Aorta (tissue), 5 donors: Measurements from ENCODE around the gene SORBS2. TPM values are rescaled to one million over a fixed set of nuclear protein-coding genes. Genes with fewer than 3 reads are reported as not detected.
A peak's percentile ranks its signal among the peaks of the same experiment; 100 is the strongest.
"Not testable (repeated sequence)": the region's sequence is repeated elsewhere in the genome, so short reads cannot be mapped to it uniquely, and the experiment has no call there.

Experiments
- ATAC-seq: fragments of 200-7000 bp; cut with Tn5 transposase; one replicate; pipeline ENCODE4 v1.9.1; 2022; ENCODE audit warnings: moderate library complexity; ENCODE audit not compliant: low FRiP score
- DNase-seq, 2 donors: peaks; one replicate each; pipeline ENCODE4 v3.0.0-alpha.2; 2020
- H3K27ac ChIP-seq, 2 donors: one replicate each; pipeline ENCODE4 v1.5.1; 2013; ENCODE audit warnings: low read length in 2 of 2, mild to moderate bottlenecking in 2 of 2, moderate library complexity in 2 of 2, control low read depth in 1 of 2, inconsistent platforms in 1 of 2, low read depth in 1 of 2
- H3K27me3 ChIP-seq, 2 donors: one replicate each; pipeline ENCODE4 v1.6.1; 2013; ENCODE audit warnings: control low read depth in 1 of 2, low read length in 1 of 2, mild to moderate bottlenecking in 1 of 2, moderate library complexity in 1 of 2; ENCODE audit not compliant: insufficient read depth in 2 of 2, control insufficient read depth in 1 of 2
- H3K36me3 ChIP-seq, 2 donors: one replicate each; pipeline ENCODE4 v1.6.1; 2013; ENCODE audit warnings: control low read depth in 1 of 2, low read length in 1 of 2, mild to moderate bottlenecking in 1 of 2; ENCODE audit not compliant: insufficient read depth in 2 of 2, control insufficient read depth in 1 of 2
- H3K4me1 ChIP-seq, 2 donors: one replicate each; pipeline ENCODE4 v1.6.1; 2013; ENCODE audit warnings: low read length in 2 of 2, control low read depth in 1 of 2, mild to moderate bottlenecking in 1 of 2, moderate library complexity in 1 of 2; ENCODE audit not compliant: insufficient read depth in 2 of 2, control insufficient read depth in 1 of 2
- H3K4me3 ChIP-seq, 2 donors: one replicate each; pipeline ENCODE4 v1.5.1; 2013; ENCODE audit warnings: low read length in 2 of 2, control low read depth in 1 of 2, mild to moderate bottlenecking in 1 of 2
- H3K9me3 ChIP-seq: one replicate; pipeline ENCODE4 v1.6.1; 2013; ENCODE audit warnings: mild to moderate bottlenecking, low read length; ENCODE audit not compliant: control insufficient read depth
- WGBS, 2 donors: extraction: QIAGEN DNeasy Blood & Tissue Kit; methylation state at CpG; one replicate each; pipeline ENCODE4 v1.1.7; 2013; 5-methylcytosine and 5-hydroxymethylcytosine counted together
- intact Hi-C, 2 donors: fragments of 100-400 bp; cut with DNase I; formaldehyde crosslinking; loops; one replicate each; pipeline versions ENCODE4 v1.14.2 to v1.15.0; 2022
- polyA plus RNA-seq, 2 donors: library from polyadenylated mRNA; stranded (reverse); fragments of 200-250 nt; gene quantifications; one replicate each; pipeline ENCODE4 v1.2.3, GENCODE V29; 2013
- total RNA-seq, 2 donors: library from RNA; stranded (reverse); fragmentation: NEBNext Ultra II Directional; extraction: Animal tissue kit (Norgen Biotek cat#: 25700); gene quantifications; one replicate each; pipeline ENCODE4 v1.2.1, GENCODE V29; 2021
- donor health status: healthy with polysubstance abuse.
- donor health status: Bipolar disorder and iron deficiency.
- donor health status: DM: no; HTN: no; CAD: no.
- donor health status: DM: no; HTN: no; CAD: no.
- donor health status: DM: yes; HTN: yes; CAD: no.

Gene SORBS2
- total and polyA plus RNA-seq, 4 donors, result 111 to 696 (median 246) TPM

DNA sequence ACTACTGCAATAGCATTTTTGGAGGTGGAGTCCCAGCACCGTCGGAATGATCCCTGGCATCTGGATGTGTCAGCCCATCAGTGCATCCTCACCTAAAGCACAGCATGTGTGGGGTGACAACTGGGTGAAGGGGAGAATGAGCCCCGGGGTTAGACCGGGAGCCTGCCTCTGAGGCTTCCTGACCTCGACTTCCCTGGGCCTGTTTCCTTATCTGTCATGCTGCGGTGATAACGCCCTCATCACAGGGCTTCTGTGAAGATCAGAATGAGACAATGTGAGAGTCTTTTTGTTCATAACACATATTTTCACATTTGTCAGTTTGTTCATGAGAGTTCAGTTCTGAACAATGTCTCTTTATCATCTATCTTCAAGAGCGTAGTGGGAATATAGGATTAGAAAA is 245.6 kb downstream of the SORBS2 start:
- intact Hi-C loops, result loop anchor here in 1 of 2 donors (5.0 kb wide), 1 partner anchor 34 kb away; no protein-coding TSS in a partner anchor
- Histone ChIP-seq H3K27ac (peak overlapping the region; percentile 98 to 99), H3K27me3 (no peaks in the 10 kb centered on the region), H3K9me3 (no peaks in the 10 kb centered on the region), H3K4me1 (peaks cover 5 to 9% of the 10 kb centered on the region in 2 donors), H3K4me3 (no peak overlapping the region), H3K36me3 (no peaks in the 10 kb centered on the region)
- peak; percentile 17 for ATAC-seq
- WGBS, 2 donors, result 6 to 9% methylated on average over 8 of the region's 8 CpGs
- DNase-seq, result no peak

DNA sequence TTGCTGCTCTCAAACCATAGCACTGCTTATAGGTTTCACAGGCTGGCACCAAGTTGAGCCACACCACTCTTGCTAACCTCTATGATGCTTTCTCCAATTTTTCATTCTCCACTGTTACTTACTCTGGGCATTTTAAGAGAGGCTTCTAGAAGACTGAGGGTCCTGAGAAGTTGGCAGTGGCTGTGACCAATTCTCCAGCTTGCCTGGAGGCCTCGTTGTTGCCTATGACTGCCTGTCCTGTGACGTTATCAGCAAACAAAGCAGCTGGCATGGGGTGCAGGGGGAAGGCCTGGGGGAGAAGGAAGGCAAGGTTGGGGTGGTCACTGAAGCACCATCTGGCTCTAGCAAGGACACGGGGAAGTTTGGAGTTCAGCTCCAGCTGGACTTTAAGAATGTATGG is 246.3 kb downstream of the SORBS2 start:
- WGBS, 2 donors, result 36 to 51% methylated on average over 3 of the region's 3 CpGs
- no peak for ATAC-seq
- no peak overlapping the region for H3K4me3 ChIP-seq
- H3K4me1 ChIP-seq, result peaks cover 5 to 9% of the 10 kb centered on the region in 2 donors
- H3K27me3 ChIP-seq, result no peaks in the 10 kb centered on the region
- no peaks in the 10 kb centered on the region for H3K9me3 ChIP-seq
- peak overlapping the region; percentile 61 to 99 for H3K27ac ChIP-seq
- intact Hi-C loops, result loop anchor here in 1 of 2 donors (5.0 kb wide), 1 partner anchor 33 kb away; no protein-coding TSS in a partner anchor
- no peak for DNase-seq
- H3K36me3 ChIP-seq, result no peaks in the 10 kb centered on the region

DNA sequence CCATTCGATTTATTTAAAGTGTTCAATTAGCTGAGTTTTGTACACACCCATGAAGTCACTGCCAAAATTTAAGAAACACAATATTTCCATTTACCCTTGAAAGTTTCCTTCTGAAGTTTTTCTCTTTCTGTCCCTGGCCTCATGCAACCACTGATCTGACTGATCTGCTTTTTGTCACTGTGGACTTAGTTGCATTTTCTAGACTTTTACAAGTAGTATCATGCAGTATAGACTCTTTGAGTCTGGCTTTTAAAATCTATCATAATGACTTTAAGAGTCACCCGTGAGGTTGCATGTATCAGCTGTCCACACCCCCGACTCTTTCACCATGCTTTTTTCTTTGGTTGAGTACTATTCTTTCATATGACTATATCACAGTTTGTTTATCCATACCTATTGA is 247.6 kb downstream of the SORBS2 start:
- WGBS, 2 donors, result 75 to 77% methylated on average over 3 of the region's 3 CpGs
- Histone ChIP-seq H3K4me3 (no peak overlapping the region), H3K27me3 (no peaks in the 10 kb centered on the region), H3K27ac (no peak overlapping the region), H3K9me3 (no peaks in the 10 kb centered on the region), H3K36me3 (no peaks in the 10 kb centered on the region), H3K4me1 (peaks cover 5 to 11% of the 10 kb centered on the region in 2 donors)
- intact Hi-C loops, result no loop called here
- ATAC-seq (no peak), DNase-seq (no peak)

DNA sequence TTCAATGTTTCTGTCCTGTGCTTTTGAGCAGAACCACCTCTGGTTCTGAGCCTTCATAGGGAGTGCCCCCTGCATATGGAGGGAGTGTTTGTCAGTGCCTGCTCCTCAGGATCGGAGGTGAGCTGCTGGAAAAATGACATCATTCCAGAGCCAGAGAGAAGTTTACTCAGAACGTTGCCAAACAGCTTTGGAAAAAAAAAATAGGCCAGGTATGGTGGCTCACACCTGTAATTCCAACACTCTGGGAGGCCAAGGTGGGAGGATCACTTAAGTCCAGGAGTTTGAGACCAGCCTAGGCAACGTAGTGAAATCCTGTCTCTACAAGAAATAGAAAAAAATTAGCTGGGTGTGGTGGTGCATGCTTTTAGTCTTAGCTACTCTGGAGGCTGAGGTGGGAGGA is 249.5 kb downstream of the SORBS2 start:
- no peak for DNase-seq
- no peak for ATAC-seq
- Histone ChIP-seq H3K27ac (no peak overlapping the region), H3K36me3 (no peaks in the 10 kb centered on the region), H3K9me3 (no peaks in the 10 kb centered on the region), H3K4me3 (no peak overlapping the region), H3K4me1 (peaks cover 3 to 8% of the 10 kb centered on the region in 2 donors), H3K27me3 (no peaks in the 10 kb centered on the region)
- WGBS, 2 donors, result 77 to 78% methylated on average over 3 of the region's 3 CpGs
- intact Hi-C loops, result no loop called here

DNA sequence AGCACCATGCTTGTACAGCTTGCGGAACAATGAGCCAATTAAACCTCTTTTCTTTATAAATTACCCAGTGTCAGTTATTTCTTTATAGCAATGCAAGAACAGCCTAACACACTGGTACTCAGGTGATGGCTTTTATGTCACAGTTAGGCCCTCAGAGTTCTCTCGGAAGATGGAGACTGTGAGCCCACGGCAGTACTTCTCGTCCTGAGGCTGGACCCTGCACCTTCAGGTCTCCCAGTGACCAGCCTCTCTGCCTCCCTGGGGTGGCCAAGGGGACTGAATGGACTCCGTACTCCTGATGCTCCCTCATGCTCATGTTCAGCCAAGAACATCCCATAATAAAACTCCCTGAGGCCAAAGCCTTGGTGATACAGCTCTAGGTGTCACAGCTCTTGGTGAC is 251.7 kb downstream of the SORBS2 start:
- H3K4me1 ChIP-seq, result peaks cover 0 to 4% of the 10 kb centered on the region in 2 donors
- H3K27me3 ChIP-seq, result no peaks in the 10 kb centered on the region
- no peaks in the 10 kb centered on the region for H3K9me3 ChIP-seq
- intact Hi-C loops, result no loop called here
- no peak for DNase-seq
- WGBS, 2 donors, result 89 to 91% methylated on average over 5 of the region's 5 CpGs
- ATAC-seq, result no peak
- H3K4me3 ChIP-seq, result no peak overlapping the region
- no peaks in the 10 kb centered on the region for H3K36me3 ChIP-seq
- peak overlapping the region in 1 of 2 donors; percentile 64 for H3K27ac ChIP-seq

DNA sequence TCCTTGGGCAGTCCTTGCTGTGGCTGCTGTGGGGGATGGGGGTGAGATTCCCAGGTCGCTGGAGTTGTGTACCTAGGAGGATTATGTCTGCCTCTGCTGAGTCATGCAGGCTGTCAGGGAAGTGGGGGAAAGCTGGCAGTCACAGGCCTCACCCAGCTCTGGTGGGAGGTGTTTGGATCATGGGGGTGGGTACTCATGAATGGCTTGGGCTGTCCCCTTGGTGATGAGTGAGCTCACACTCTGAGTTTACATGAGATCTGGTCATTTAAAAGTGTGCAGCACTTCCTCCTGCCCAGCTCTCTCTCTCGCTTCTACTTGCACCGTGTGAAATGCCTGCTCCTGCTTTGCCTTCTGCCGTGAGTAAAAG is 252.1 kb downstream of the SORBS2 start:
- intact Hi-C loops, result no loop called here
- Histone ChIP-seq H3K4me3 (no peak overlapping the region), H3K27me3 (no peaks in the 10 kb centered on the region), H3K9me3 (no peaks in the 10 kb centered on the region), H3K4me1 (peaks cover 0 to 4% of the 10 kb centered on the region in 2 donors), H3K27ac (peak overlapping the region in 1 of 2 donors; percentile 64), H3K36me3 (no peaks in the 10 kb centered on the region)
- ATAC-seq (peak; percentile 84), DNase-seq (peak; percentile 83 to 84)
- 15 to 25% methylated on average over 4 of the region's 4 CpGs for WGBS, 2 donors

DNA sequence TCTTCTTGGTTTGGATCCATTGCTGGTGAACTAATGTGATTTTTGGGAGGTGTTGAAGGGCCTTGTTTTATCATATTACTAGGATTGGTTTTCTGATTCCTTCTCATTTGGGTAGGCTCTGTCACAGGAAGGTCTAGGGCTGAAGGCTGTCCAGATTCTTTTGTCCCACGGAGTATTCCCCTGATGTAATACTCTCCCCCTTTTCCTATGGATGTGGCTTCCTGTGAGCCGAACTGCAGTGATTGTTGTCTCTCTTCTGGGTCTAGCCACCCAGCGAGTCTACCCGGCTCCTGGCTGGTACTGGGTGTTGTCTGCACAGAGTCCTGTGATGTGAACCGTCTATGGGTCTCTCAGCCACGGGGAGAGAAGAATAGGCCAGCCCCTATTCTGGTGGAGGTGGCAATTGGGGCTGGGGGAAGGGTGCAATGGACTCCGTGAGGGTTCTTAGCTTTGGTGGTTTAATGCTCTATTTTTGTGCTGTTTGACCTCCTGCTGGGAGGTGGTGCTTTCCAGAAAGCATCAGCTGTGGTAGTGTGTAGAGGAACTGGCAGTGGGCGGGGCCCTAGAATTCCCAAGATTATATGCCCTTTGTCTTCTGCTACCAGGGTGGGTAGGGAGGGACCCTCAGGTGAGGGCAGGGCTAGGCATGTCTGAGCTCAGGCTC is 252.6 kb downstream of the SORBS2 start:
- 61 to 69% methylated on average over 8 of the region's 8 CpGs for WGBS, 2 donors
- H3K36me3 ChIP-seq, intact Hi-C loops, DNase-seq, H3K4me3 ChIP-seq, H3K4me1 ChIP-seq, H3K27me3 ChIP-seq, ATAC-seq, H3K9me3 ChIP-seq: not testable (repeated sequence)
- H3K27ac ChIP-seq, result peak overlapping the region in 1 of 2 donors; percentile 64

DNA sequence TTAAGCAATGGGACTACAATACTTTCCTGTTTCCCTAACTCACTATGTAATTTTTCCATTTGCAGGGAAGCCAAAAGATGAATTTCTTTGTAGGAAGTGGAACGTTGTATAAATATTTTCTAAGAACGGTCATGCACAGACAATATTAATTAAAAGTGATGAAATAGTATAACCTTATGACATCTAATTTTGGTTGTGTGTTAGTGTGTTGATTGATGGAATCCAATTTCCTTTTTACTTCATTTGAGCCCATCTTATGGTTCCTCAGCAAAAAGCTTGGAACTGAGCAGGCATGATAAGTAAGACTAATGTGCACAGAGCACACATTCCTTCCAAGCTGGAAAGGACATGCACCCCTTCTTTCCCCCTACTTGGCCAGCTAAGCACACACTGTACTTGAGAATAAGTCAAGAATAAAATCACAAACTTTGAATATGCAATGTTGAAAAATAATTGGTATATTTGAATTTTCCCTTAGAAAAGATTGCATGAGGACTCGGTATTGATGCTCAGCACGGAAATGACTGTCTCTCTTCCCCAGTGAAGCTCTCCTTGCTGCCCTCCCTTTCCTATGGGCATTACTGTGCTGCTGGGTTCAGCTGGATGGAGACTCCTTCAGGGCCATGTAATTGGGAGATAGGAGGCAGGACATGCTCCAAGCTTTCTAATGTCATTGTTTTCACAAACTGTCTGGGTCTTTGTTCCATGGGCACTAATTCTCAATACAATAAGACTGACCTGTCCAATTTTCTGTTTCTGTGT is 257.4 kb downstream of the SORBS2 start:
- Histone ChIP-seq H3K9me3 (no peaks in the 10 kb centered on the region), H3K4me3 (no peak overlapping the region), H3K36me3 (no peaks in the 10 kb centered on the region), H3K4me1 (peaks cover 3 to 4% of the 10 kb centered on the region in 2 donors), H3K27ac (peak overlapping the region in 1 of 2 donors; percentile 74), H3K27me3 (no peaks in the 10 kb centered on the region)
- WGBS, 2 donors, result 9 to 10% methylated on average over 4 of the region's 4 CpGs
- intact Hi-C loops, result no loop called here
- no peak for DNase-seq
- ATAC-seq, result peak; percentile 91

DNA sequence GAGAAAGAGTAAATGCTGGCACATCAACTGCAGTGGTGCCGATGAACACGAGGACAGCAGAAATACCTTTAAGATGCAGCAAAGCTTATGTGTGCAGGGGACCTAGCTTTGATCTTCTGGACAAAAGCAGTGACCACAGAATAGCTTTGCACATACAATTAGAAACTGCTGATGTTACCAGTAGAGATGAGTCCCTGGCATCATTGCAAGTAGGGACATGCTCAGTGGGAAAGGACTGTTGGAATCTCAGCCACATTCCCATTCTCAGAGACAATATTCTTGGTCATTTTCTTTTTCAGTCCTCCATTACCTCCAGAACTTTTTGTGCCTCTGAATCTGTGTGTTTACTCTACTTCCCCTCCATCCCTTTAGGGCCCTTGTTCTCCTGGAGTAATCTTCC is 259.7 kb downstream of the SORBS2 start:
- no peaks in the 10 kb centered on the region for H3K36me3 ChIP-seq
- 84 to 91% methylated on average over 2 of the region's 2 CpGs for WGBS, 2 donors
- H3K27me3 ChIP-seq, result no peaks in the 10 kb centered on the region
- DNase-seq, result no peak
- no peak for ATAC-seq
- H3K27ac ChIP-seq, result no peak overlapping the region
- intact Hi-C loops, result no loop called here
- H3K4me3 ChIP-seq, result no peak overlapping the region
- H3K4me1 ChIP-seq, result peaks cover 0 to 3% of the 10 kb centered on the region in 2 donors
- H3K9me3 ChIP-seq, result no peaks in the 10 kb centered on the region
